22Rv1 (cell line): ENCODE data around the gene SEC16A.

ENCODE experiments used
- ZFX ChIP-seq: fragments of 450-650 bp; IDR thresholded peaks from 2 replicates; pipeline ENCODE4 v1.6.1; 2017; ENCODE audit warnings: antibody characterized with exemption, borderline replicate concordance
- TF ChIP-seq, protein P1 (sequence below): fragments of 450-650 bp; IDR thresholded peaks from 2 replicates; pipeline ENCODE4 v1.5.1; 2017; ENCODE audit warnings: mild to moderate bottlenecking

DNA sequence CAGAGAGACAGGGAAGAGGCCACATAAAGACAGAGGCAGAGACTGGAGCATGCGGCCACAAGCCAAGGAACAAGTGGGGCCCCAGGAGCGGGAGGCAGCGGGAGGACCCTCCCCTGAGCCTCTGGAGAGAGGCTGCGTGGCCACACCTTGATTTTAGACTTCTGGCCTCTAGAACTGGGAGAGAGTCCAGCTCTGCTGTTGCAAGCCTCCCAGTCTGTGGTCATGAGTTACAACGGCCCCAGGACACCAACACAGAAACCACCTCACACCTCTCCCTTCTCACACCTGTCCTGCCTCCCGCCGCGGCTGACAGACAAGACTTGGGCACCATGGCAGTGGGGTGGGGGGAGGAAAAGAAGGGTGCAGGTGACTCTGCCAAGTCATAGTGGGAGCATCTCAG is 45.4 kb downstream of the SEC16A start:
- TF ChIP-seq, protein P1, sequence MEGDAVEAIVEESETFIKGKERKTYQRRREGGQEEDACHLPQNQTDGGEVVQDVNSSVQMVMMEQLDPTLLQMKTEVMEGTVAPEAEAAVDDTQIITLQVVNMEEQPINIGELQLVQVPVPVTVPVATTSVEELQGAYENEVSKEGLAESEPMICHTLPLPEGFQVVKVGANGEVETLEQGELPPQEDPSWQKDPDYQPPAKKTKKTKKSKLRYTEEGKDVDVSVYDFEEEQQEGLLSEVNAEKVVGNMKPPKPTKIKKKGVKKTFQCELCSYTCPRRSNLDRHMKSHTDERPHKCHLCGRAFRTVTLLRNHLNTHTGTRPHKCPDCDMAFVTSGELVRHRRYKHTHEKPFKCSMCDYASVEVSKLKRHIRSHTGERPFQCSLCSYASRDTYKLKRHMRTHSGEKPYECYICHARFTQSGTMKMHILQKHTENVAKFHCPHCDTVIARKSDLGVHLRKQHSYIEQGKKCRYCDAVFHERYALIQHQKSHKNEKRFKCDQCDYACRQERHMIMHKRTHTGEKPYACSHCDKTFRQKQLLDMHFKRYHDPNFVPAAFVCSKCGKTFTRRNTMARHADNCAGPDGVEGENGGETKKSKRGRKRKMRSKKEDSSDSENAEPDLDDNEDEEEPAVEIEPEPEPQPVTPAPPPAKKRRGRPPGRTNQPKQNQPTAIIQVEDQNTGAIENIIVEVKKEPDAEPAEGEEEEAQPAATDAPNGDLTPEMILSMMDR: no peak
- TF ChIP-seq ZFX: no peak
